Measurements from ENCODE around the gene RYR1.

GRCh38 chr19:38556521-38557174 is 123.2 kb downstream of the RYR1 start:
- TF ChIP-seq, protein P1, sequence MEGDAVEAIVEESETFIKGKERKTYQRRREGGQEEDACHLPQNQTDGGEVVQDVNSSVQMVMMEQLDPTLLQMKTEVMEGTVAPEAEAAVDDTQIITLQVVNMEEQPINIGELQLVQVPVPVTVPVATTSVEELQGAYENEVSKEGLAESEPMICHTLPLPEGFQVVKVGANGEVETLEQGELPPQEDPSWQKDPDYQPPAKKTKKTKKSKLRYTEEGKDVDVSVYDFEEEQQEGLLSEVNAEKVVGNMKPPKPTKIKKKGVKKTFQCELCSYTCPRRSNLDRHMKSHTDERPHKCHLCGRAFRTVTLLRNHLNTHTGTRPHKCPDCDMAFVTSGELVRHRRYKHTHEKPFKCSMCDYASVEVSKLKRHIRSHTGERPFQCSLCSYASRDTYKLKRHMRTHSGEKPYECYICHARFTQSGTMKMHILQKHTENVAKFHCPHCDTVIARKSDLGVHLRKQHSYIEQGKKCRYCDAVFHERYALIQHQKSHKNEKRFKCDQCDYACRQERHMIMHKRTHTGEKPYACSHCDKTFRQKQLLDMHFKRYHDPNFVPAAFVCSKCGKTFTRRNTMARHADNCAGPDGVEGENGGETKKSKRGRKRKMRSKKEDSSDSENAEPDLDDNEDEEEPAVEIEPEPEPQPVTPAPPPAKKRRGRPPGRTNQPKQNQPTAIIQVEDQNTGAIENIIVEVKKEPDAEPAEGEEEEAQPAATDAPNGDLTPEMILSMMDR (IDR thresholded peaks at IDR 0.05; ENCODE audit: insufficient read depth, low read length) = no peak
- TF ChIP-seq REST (IDR thresholded peaks at IDR 0.05; ENCODE audit: insufficient replicate concordance, low read depth) = no peak
- TF ChIP-seq POLR2AphosphoS5 (IDR thresholded peaks at IDR 0.05; ENCODE audit: low read depth) = no peak
- no peak for TF ChIP-seq GABPA (IDR thresholded peaks at IDR 0.05; ENCODE audit: low read depth)
- TF ChIP-seq SPI1 (IDR thresholded peaks at IDR 0.05; ENCODE audit: borderline replicate concordance, low read depth) = no peak

Data from HL-60 (cell line).